Fibroblast of the aortic adventitia (primary cell): ENCODE data around the gene MTTP. TPM values are rescaled to one million over a fixed set of nuclear protein-coding genes. Genes with fewer than 3 reads are reported as not detected.

Experiments used
- DNase-seq: peaks from one replicate; pipeline ENCODE4 v3.0.0-alpha.2; 2010; ENCODE audit warnings: low read depth
- H3K4me3 ChIP-seq: 2 replicates; pipeline ENCODE4 v1.5.1; 2011; ENCODE audit warnings: low read depth, mild to moderate bottlenecking, control low read depth, low read length, moderate library complexity
- total RNA-seq: library from RNA; depleted of rRNA; stranded (reverse); fragments of >200 nt; gene quantifications from 2 replicates; pipeline ENCODE4 v1.2.3, GENCODE V29; 2012; ENCODE audit warnings: low replicate concordance
- TF ChIP-seq, protein P1 (sequence below): IDR thresholded peaks from 2 replicates; pipeline ENCODE4 v1.5.1; 2011; ENCODE audit warnings: mild to moderate bottlenecking, low read length, control low read depth, inconsistent platforms; ENCODE audit not compliant: insufficient read depth

Gene MTTP
- total RNA-seq, 1 donor: 0.09 TPM

DNA sequence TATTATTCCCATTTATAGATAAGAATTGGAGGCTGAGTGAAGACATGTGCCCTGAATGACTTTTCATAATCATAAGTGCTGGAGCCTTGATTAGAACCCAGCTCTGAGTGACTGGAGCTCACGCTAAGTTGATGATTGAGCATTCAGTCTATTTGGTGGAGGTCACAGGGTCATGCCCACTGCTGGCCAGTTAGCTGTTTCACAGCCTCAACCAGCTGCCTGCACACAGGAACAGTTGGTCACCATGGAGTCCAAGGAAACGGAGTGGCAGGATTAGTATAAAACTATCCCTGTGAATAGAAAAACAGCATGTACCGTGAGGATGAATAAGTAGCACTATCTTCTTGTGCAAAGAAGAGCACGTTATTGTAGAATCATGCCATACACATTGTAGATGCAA, 84.0 kb downstream of the MTTP start:
- no peak for DNase-seq
- TF ChIP-seq, protein P1, sequence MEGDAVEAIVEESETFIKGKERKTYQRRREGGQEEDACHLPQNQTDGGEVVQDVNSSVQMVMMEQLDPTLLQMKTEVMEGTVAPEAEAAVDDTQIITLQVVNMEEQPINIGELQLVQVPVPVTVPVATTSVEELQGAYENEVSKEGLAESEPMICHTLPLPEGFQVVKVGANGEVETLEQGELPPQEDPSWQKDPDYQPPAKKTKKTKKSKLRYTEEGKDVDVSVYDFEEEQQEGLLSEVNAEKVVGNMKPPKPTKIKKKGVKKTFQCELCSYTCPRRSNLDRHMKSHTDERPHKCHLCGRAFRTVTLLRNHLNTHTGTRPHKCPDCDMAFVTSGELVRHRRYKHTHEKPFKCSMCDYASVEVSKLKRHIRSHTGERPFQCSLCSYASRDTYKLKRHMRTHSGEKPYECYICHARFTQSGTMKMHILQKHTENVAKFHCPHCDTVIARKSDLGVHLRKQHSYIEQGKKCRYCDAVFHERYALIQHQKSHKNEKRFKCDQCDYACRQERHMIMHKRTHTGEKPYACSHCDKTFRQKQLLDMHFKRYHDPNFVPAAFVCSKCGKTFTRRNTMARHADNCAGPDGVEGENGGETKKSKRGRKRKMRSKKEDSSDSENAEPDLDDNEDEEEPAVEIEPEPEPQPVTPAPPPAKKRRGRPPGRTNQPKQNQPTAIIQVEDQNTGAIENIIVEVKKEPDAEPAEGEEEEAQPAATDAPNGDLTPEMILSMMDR: no peak

DNA sequence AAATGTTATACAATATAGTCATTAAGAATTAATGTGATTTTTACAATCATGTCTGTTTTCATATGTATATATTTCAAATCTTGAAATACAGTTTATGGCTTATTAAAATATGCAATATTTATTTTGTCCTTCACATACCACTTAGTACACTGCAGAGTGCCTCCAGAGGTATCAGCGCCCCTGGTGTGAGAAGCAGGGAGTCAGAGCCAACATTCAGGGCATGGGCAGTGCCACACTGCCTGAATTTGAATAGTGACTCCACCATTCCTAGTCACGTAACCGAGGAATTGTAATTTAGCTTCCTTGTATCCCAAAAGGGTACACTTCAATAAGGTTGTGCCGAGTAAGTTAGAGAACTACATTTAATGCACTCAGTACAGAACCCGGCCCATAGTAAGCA, 87.3 kb downstream of the MTTP start:
- DNase-seq: no peak
- H3K4me3 ChIP-seq: no peak overlapping the region
- TF ChIP-seq, protein P1: no peak

More for the DNA sequence above, 84.0 kb downstream of the MTTP start:
- no peak overlapping the region for H3K4me3 ChIP-seq

DNA sequence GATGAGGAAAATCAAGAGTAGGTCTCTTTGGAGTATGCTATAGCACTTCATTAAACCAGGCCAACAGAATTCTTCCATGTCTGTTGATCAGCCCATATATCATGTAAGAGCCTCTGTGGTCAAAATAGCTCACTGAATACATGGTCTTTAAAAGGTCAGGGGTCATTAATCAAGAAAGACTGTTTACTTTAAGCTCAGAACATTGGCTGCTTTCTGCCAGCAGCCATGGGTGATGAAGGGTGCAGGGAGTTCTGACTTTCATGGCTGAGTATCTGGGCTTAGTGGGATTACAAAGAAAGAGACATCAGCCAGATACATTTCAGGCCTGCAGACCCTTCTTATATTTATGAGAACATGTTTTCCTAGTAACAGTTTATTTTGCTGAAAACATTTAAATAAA, 90.1 kb downstream of the MTTP start:
- no peak overlapping the region for H3K4me3 ChIP-seq
- TF ChIP-seq, protein P1: no peak
- no peak for DNase-seq

DNA sequence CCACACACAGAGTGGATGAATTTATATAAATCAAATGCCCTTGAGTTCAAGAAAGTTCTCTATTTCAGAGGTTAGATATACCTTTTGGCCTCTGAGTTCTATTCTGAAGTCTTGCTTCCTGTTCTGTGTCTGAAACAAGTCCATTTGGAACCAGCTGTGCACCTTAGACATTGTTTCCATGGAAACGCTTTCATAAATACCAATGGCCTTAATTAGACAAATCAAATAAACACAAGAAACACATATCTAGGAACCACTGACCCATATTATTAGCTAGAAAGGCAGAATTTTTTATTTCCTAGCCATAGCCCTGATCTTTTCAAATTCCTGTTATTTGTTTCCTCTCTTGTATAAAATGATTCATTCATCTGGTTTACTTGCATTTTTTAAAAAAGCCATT, 91.4 kb downstream of the MTTP start:
- H3K4me3 ChIP-seq: no peak overlapping the region
- DNase-seq: no peak
- TF ChIP-seq, protein P1: no peak

DNA sequence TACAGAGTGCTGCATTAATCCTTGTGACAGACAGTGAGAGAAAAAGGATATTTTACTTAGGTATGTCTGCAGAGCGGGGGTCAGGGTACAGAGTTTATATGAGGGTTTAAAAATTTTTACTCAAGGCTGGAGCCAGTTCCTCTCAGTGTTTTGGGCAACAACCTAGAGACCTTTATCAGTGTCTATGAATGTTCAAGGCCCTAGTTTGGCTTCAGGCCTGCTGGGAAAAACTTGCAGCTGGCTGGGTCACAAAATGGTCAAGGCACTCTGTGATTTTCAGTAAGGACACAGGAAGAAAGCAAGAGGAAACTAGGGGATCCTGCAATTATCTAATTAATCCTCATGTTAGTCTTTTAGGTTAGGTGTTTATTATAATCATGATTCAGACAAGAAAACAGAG, 93.8 kb downstream of the MTTP start:
- TF ChIP-seq, protein P1: no peak
- DNase-seq: no peak
- H3K4me3 ChIP-seq: no peak overlapping the region

DNA sequence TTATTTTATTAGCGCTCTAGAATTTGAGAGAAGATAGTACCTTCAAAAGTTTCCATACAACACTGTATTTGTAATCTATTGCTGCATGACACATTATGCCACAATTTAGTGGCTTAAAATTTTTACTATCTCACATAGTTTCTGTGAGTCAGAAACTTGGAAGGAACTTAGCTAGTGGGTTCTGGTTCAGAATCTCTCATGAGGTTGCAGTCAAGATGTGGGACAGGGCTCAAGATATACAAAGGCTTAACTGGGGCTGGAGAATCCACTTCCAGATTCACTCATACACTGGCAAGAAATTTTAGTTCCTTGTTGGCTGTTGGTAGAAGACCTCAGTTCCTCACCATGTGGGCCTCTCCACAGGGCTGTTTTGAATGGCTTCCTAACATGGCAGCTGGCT, 94.5 kb downstream of the MTTP start:
- TF ChIP-seq, protein P1: no peak
- peak; percentile 51 for DNase-seq

DNA sequence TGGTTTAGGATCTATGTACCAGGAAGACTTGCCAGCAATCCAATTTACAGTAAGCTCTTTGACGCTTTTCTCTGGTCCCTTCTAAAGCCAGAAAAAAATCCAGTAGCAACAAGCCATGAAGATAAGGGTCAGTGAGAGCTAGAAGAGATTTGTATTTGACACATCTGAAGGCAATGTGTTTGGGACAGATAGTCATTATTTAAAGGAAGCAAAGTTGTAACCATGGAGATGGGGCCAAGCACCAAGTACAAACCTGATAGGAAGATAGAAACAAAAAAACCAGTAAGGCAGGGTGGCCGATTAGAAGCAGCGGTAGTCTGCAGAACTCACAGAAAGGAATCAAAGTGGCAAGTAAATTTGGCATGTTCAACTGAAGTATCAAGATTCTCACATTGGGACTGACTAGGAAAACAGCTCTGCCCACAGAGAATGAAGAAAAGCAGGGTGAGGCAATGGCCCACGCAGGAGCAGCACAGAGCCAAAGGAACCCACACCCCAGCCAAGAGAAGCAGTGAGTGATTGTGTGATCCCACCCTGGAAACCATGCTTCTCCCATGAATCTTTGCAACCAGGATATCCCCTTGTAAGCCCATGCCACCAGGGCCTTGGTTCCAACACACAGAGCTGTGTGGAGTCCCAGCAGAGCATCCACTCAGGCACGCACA, 95.9 kb downstream of the MTTP start:
- TF ChIP-seq, protein P1: no peak
- no peak overlapping the region for H3K4me3 ChIP-seq
- DNase-seq: no peak

More for the DNA sequence above, 94.5 kb downstream of the MTTP start:
- H3K4me3 ChIP-seq: no peak overlapping the region
